Measurements from ENCODE around the gene CNEP1R1. TPM values are rescaled to one million over a fixed set of nuclear protein-coding genes. Genes with fewer than 3 reads are reported as not detected.

Gene CNEP1R1, protein sequence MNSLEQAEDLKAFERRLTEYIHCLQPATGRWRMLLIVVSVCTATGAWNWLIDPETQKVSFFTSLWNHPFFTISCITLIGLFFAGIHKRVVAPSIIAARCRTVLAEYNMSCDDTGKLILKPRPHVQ
- total RNA-seq, result 10 to 100 TPM; 51.5 to 64.1 TPM
- 39.7 TPM for polyA plus RNA-seq (ENCODE audit: insufficient read depth, low read depth, low replicate concordance)
- long read RNA-seq, donor 1, transcript CNEP1R1-202 (6 exons, 2,117 nt), result major isoform, 14 of 15 reads
- long read RNA-seq, donor 1, partial matches to known transcripts, result 0 of 15 reads
- long read RNA-seq, donor 1, other reads (novel, unspliced or antisense), result 0 of 15 reads
- long read RNA-seq, donor 2, transcript CNEP1R1-202 (6 exons, 2,117 nt), result major isoform, 7 of 12 reads
- long read RNA-seq, donor 2, partial matches to known transcripts, result 0 of 12 reads
- long read RNA-seq, donor 2, other reads (novel, unspliced or antisense), result 0 of 12 reads

DNA sequence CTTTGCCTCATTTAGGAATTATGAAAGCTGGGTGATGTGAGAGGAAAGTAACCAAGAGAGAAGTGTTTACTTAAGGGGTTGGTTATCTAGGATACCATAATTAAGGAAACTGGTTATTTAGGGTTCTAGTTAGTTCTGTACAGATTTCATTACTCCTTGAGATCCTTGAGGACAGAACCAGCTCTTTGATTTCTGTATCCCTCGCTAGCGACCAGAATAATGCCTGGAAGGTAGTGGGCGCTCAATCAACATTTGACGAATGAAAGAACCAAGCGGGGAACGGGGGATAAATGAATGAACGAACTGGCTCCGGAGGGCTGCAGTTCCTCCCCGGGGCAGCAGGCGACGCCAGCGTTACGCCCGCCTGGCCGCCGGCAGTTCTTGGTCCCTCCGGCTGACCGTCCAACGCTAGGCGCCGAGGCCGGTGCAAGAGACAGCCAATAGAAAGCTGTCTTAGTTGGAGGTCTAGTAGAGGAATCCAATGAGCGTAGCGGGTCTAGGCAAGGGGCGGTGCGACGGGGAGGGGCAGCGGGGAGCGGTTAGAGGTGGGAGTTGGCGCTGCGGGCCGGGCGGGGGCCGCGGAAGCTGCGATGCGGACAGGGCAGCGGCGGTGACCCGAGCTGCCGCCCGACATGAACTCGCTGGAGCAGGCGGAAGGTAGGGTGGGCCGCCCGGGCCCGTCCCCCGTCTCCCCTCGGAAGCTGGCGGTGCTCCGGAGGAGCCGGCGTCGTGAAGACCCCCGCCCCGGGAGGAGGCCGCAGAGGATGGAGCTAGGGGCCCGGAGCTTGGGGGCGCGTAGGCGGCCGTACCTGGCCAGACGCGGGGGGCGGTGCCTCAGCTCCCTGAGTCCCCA, at the start of gene CNEP1R1:
Gene CNEP1R1, plus strand, starts transcription at position 542 of the 853 bp plus-strand sequence. Its CDS starts 91 bp downstream, at position 633.
- H3K4me1 ChIP-seq, result peaks cover 20% of the 10 kb centered on the region
- intact Hi-C loops (cut with DNase I; ENCODE audit: low total_unique reads), result loop anchor here (5.0 to 10.0 kb wide), 2 partner anchors 190 to 327 kb away; no protein-coding TSS in a partner anchor
- H3K27ac ChIP-seq, result peak within 1 kb of the TSS; percentile 63 to 79
- no peaks in the 10 kb centered on the region for H3K9me3 ChIP-seq
- H3K4me3 ChIP-seq, result peak within 1 kb of the TSS; percentile 85
- DNase-seq, result peak; percentile 96
- TF ChIP-seq, protein P1, sequence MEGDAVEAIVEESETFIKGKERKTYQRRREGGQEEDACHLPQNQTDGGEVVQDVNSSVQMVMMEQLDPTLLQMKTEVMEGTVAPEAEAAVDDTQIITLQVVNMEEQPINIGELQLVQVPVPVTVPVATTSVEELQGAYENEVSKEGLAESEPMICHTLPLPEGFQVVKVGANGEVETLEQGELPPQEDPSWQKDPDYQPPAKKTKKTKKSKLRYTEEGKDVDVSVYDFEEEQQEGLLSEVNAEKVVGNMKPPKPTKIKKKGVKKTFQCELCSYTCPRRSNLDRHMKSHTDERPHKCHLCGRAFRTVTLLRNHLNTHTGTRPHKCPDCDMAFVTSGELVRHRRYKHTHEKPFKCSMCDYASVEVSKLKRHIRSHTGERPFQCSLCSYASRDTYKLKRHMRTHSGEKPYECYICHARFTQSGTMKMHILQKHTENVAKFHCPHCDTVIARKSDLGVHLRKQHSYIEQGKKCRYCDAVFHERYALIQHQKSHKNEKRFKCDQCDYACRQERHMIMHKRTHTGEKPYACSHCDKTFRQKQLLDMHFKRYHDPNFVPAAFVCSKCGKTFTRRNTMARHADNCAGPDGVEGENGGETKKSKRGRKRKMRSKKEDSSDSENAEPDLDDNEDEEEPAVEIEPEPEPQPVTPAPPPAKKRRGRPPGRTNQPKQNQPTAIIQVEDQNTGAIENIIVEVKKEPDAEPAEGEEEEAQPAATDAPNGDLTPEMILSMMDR (IDR thresholded peaks at IDR 0.05), result peak; percentile 100
- TF ChIP-seq POLR2A (IDR thresholded peaks at IDR 0.05), result peak; percentile 23
- no peaks in the 10 kb centered on the region for H3K27me3 ChIP-seq
- 0% methylated on average over 35 to 55 of the region's 65 CpGs for WGBS, 2 donors
- H3K36me3 ChIP-seq (ENCODE audit: low read depth, missing control alignments), result no peaks in the 10 kb centered on the region

DNA sequence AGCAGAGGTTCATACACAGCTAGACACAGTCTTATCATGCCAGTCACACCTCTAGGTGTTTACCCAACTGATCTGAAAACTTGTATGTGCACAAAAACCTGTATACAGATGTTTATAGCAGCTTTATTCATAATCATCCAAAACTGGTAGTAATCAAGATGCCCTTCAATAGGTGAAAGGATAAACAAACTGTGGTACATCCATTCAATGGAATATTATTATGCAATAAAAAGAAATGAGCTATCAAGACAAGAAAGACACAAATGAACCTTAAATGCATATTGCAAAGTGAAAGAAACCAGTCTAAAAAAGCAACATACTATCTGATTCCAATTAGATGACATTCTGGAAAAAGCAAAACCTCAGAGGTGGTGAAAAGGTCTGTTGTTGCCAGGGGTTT, 47.6 kb upstream of the CNEP1R1 start:
- intact Hi-C loops (cut with DNase I; ENCODE audit: low total_unique reads), result no loop called here
- Histone ChIP-seq H3K9me3 (no peaks in the 10 kb centered on the region), H3K36me3 (ENCODE audit: low read depth, missing control alignments) (no peaks in the 10 kb centered on the region), H3K4me1 (no peaks in the 10 kb centered on the region), H3K4me3 (no peak overlapping the region), H3K27ac (no peak overlapping the region), H3K27me3 (no peaks in the 10 kb centered on the region)
- TF ChIP-seq, protein P1 (IDR thresholded peaks at IDR 0.05), result no peak
- no peak for TF ChIP-seq POLR2A (IDR thresholded peaks at IDR 0.05)
- no peak for DNase-seq

DNA sequence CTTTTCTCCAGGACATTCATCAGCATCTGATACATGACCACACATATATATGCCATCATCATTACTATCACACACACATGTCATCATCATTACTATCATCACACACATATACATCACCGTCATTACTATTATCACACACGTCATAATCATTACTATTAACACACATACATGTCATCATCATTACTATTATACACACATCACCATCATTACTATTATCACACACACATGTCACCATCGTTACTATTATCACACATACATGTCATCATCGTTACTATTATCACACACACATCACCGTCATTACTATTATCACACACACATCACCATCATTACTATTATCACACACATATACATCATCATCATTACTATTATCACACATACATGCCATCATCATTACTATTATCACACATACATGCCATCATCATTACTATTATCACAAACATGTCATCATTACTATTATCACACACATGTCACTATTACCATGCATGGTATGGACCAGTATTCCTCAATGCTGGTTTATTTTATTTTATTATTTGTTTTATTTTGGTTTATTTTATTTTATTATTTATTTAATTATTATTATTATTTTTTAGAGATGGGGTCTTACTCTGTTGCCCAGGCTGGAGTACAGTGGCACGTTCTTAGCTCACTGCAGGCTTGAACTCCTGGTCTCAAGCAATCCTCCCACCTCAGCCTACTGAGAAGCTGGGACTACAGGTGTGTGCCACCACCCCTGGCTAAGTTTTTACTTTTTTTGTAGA, 46.3 kb upstream of the CNEP1R1 start:
- no peaks in the 10 kb centered on the region for H3K27me3 ChIP-seq
- no peaks in the 10 kb centered on the region for H3K9me3 ChIP-seq
- intact Hi-C loops (cut with DNase I; ENCODE audit: low total_unique reads), result no loop called here
- WGBS, 2 donors, result 92 to 94% methylated on average over 6 of the region's 6 CpGs
- H3K27ac ChIP-seq, result no peak overlapping the region
- no peaks in the 10 kb centered on the region for H3K36me3 ChIP-seq (ENCODE audit: low read depth, missing control alignments)
- H3K4me3 ChIP-seq, result no peak overlapping the region
- TF ChIP-seq, protein P1 (IDR thresholded peaks at IDR 0.05), result no peak
- TF ChIP-seq POLR2A (IDR thresholded peaks at IDR 0.05), result no peak
- H3K4me1 ChIP-seq, result no peaks in the 10 kb centered on the region
- DNase-seq, result no peak

DNA sequence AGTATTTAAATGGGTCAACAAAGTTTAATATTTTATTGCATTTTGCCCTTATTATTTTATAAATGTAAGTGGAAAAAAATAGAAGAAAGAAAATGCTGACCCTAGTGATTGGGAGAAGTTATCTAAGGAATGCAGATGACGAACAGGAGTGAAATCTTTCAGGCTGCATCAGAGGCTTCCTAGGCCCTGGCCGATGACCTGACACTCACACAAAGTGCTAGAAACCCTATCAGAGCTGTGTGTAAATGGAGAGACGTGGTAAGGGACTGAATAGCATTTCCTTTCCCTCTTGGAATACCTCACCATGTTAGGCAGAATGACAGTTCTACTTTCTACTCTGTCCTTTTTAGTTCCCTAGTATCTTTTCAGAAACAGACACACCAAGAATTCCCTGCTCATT, 44.9 kb upstream of the CNEP1R1 start:
- Histone ChIP-seq H3K27ac (no peak overlapping the region), H3K9me3 (no peaks in the 10 kb centered on the region), H3K36me3 (ENCODE audit: low read depth, missing control alignments) (no peaks in the 10 kb centered on the region), H3K4me3 (no peak overlapping the region), H3K4me1 (no peaks in the 10 kb centered on the region), H3K27me3 (no peaks in the 10 kb centered on the region)
- WGBS, 2 donors, result 52 to 64% methylated on average over 3 of the region's 3 CpGs
- no peak for DNase-seq
- TF ChIP-seq, protein P1 (IDR thresholded peaks at IDR 0.05), result no peak
- TF ChIP-seq POLR2A (IDR thresholded peaks at IDR 0.05), result no peak
- intact Hi-C loops (cut with DNase I; ENCODE audit: low total_unique reads), result no loop called here
